ENCODE results near the gene NCOA7.
"Not testable (repeated sequence)": the region's sequence is repeated elsewhere in the genome, so short reads cannot be mapped to it uniquely, and the experiment has no call there.

The NCOA7 gene

DNA sequence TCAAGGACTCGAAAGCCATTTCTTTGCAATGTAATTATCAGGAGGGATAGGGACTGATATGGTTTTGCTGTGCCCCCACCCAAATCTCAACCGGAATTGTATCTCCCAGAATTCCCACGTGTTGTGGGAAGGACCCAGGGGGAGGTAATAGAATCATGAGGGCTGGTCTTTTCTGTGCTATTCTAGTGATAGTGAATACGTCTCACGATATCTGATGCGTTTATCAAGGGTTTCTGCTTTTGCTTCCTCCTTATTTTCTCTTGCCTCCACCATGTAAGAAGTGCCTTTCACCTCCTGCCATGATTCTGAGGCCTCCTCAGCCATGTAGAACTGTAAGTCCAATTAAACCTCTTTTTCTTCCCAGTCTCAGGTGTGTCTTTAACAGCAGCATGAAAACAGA, 160.0 kb downstream of the NCOA7 start:
- DNase-seq (ENCODE audit: low read depth) = not testable (repeated sequence)

DNA sequence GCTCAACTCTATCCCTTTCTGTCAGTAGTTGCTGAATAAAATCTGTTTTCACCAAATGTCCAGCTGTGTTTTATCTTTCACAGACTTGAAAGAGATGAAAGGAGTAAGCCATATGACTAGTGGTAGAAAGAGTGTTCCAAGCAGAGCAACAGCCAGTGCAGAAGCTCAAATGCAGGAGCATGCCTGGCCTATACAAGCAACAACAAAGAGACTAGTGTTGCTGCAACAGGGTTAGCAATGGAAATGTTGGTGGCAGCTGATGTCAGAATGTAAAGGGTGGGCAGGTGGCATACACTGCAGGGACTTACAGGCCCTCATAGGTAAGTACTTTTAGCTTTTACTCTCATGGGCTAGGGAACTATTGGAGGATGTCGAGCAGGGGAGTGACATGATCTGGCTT, 160.6 kb downstream of the NCOA7 start:
- DNase-seq (ENCODE audit: low read depth) = no peak

DNA sequence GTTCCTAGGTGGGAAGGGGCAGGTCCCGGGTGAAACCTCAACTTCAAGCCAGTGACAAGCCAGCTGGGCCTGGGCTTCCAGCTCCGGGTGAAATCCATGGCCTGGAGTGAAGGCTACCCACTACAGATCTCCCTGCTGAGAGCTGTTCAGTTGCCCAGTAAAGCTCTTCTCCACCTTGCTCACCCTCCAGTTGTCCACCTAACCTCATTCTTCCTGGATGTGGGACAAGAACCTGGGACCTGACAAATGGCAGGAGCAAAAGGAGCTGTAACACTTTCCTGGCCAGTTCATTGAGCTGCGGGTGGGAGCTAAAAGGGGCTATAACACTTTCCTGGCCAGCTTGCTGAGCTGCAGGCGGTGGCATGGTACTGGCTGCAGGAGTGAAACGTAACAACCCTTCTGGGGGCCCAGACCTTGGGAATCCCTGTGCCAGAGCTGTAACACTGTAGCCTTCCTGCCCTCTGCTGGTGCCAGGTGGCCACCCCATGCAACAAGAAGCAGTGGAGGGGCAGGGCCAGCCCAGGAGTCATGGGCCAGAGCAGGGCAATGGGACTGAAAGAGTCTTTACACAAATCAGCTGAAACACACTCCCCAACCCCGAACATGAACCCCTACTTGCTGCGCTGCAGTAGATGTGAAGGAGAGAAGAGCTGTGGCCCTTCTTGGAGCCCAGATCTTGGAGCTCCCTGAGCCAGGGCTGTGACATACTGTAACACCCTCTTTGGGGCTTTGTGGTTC, 162.2 kb downstream of the NCOA7 start:
- DNase-seq (ENCODE audit: low read depth) = no peak

DNA sequence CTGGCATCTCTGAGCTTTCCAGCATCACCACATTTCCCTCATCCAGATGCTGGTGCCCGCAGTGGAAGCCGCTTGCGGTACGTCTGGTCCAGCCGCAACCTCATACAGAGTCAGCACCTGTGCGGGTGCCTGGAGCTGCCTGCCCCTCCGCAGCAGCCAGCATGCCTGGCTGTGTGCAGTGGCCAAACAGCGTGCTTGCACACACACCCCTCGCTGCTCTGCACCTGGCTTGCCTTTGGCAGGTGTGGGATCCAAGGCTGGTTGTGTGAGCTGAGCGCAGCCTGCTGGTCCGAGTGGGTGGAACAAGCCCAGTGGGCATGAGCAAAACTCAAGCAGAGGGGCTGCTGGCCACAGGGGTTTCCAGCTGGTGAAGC, 162.7 kb downstream of the NCOA7 start:
- no peak for DNase-seq (ENCODE audit: low read depth)

DNA sequence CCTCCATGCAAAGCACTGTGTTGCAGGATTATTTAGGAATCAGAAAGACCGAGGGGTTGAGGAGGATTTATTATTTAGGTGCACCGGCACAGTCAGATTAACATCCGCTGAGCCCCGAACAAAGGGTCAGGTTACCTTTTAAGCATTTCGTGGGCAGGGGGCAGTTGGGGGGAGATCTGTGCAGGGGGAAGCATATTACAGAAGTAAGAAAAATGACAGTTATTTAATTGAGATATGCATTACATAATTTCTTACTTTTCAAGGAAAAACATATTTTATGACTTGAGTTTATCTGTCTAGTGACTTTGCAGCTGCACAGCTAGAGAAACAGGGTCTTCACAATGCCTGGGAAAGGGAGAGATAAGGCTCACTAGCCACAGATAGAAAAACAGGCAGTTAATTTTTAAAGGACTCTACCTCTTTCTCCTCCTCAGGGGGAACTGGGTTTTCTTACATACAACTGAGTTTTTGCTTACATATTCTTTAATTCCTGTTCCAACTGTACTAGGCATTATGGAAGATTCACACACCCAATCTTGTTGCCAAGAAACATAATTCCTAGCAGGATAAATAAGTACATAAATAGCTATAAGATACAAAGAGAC, 164.1 kb downstream of the NCOA7 start:
- DNase-seq (ENCODE audit: low read depth) = no peak

DNA sequence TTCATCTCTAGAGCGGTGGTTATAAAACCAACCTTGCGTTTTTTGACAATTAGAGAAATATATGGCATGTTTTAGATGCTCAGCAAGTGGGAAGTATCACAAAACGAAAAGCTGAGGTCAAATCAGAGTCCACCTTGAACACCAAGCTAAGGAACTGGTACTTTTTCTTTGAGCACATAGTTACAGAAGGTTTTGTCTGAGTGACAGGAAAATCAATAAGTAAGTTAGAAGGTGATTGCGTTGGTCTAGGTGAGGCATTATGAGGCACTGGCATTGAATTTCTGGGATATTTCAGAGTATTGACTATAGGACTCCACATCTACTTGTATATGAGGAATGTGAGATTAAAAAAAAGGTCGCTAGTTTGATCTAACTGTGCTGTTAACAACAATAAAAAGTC, 165.2 kb downstream of the NCOA7 start:
- no peak for DNase-seq (ENCODE audit: low read depth)

DNA sequence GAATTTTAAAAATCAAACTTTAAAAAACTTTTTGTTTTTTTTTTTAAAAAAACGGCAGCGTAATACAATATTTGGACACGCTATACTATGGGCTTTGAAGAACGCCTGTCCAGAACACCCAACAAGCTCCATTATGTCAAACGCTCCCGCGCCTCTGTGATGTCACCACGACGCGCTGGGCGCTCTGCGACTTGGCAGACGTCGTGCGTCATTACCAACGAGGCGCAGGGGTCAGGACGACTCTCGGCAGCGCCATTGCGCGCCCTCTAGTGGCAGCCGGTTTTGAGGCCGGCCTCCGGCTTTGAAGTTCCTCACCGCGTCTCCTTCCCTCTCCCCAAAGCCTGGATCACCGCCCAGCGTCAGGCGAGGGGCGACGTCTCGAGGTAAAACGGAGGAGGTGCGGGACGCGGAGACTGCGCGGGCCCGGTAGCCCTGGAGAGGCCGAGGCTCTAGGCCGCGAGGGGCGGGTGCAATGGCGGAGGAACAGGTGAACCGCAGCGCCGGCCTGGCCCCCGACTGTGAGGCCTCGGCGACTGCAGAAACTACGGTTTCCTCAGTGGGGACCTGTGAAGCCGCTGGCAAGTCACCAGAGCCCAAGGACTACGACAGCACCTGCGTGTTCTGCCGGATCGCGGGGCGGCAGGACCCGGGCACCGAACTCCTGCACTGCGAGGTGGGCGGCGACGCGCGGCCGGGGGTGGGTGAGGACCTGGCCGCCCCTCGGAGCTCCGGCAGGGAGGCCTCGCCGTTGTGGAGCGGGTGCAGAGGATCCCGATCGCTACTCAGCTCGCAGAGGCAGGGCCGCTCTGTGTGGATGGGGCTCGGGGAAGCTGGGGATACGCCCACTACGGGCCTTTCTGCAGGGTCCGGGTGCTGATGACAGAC, 166.0 kb downstream of the NCOA7 start, which contains the start of gene HINT3:
HINT3 (plus strand) TSS at position 265 of the 885 bp plus-strand sequence; CDS start at position 473, 208 bp downstream.
- DNase-seq (ENCODE audit: low read depth) = peak; percentile 94

DNA sequence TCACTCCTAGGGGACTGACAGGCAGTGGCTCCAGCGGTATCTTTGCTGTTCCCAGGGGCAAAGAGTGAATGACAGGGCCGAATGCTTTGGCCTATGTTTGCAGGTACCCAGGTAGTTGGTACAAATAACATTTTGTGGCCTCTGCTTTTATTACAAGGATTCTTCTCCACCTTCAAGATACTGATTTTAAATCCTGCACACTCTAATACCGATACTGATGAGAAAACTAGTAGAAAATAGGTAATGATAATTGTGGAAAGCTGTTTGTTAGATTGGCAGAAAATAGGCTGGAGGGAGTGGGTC, 166.6 kb downstream of the NCOA7 start:
- no peak for DNase-seq (ENCODE audit: low read depth)

DNA sequence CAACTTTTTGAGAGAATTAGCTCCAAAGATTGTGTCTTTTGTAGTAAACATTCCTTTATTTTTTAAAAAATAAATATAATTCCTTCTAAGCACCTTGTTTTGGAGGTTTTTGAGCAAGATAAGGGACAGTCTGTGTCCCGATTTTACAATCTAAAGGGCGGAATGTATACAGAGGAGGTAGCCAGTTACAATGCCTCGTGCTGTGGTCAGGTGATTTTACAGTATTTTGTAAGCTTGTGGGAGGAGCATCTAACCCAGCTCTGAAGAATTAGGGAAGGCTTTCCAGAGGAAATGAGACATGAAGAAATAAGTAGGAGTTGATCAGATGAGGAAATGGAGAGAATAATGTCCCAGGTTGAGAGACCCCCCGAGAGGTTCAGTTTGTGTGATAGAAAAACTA, 167.1 kb downstream of the NCOA7 start:
- DNase-seq (ENCODE audit: low read depth) = no peak

DNA sequence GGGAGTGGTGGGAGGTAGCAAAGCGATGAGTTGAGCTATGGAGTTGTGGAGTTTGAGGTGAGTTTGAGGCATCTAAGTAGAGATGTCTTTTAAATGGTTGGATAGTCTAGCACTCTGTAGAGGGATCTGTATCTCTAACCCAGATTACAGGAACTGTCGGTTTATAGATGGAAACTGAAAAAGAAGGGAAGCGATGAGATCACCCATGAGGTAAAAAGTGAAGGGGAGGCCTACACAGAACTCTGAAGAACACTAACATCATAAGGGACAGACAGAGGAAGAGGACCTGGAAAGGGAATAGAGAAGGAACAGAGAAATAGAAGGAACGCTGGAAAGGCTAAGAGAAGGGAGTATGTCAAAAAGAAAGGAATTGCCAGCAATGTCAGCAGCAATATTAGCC, 168.3 kb downstream of the NCOA7 start:
- no peak for DNase-seq (ENCODE audit: low read depth)

DNA sequence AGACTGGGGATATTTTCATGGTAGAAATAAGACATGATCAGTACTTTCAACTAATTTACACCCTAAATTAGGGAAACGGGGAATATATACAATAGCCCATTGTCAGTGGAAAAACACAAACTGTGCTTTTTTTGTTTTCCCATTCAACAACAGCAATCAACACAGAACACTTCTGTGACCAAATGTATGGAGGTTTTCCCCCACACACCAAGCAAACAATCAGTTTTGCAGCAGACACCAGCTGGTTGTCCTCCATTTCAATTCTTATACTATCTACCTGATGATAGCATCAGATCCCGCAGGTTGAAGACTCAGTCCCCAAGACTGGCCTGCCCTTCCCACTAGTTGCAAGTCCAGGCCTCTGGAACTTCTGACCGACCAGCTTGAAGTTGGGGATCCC, 170.4 kb downstream of the NCOA7 start:
- DNase-seq (ENCODE audit: low read depth) = no peak

DNA sequence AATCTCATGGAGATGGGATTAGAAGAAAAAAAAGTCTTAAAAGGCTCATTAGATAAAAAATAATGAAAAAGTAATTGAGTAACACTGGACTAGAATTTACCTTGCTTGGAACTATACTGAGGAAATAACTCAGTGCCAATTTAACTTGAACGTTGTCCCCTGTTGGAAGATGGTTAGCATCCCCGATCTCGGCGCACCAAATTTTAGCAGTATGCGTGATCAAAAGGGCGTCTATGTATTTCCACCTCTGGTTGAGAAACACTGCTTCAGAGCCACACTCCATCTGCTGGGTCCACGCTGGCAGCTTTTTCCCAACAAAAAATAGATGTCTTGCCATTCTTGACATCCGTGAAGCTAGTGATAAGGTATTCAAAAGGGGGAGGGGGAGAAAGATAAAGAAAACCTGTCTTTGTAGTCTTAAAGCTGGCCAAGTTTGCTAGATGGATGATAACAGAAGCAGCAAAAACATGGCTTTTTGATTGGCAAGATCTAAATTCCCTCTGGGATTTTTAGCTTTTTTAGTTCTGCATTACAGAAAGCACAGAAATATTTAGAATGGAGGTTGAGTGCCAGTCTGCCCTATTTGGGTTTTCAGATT, 172.2 kb downstream of the NCOA7 start:
- no peak for DNase-seq (ENCODE audit: low read depth)

DNA sequence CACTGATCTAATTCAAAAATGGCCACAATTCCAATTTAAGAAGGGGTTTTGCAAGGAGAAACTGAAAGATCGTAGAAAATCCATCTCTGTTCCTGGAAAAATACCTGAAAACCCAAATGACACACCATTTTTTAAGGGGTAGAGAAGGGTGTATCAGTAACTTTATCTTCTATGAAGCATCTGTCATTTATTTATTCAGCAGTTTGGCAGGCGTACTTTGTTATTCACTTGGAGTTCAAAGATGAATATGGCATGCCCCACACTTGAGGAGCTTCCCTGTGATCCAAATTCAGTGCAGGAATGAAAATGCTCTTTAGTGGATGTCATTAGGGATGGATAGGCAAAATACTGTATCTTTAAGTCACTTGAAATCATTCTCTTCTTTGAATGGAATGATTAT, 173.1 kb downstream of the NCOA7 start:
- no peak for DNase-seq (ENCODE audit: low read depth)

DNA sequence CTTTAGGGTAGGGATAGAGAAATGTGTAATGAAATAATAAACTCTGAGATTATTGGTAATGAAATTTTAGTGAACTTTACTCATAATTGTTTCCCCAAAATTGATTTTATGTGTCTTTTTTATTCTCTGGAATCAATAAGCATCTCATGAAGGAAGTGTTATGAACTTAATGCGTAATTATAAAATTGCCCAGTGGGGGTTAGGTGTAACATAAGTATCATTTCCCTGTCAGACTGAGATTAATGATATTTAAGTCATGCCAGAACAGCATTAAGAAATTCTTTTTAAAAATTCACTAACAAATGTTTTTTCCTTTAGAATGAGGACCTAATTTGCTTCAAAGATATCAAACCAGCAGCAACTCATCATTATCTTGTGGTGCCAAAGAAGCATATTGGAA, 175.8 kb downstream of the NCOA7 start:
- DNase-seq (ENCODE audit: low read depth) = no peak

DNA sequence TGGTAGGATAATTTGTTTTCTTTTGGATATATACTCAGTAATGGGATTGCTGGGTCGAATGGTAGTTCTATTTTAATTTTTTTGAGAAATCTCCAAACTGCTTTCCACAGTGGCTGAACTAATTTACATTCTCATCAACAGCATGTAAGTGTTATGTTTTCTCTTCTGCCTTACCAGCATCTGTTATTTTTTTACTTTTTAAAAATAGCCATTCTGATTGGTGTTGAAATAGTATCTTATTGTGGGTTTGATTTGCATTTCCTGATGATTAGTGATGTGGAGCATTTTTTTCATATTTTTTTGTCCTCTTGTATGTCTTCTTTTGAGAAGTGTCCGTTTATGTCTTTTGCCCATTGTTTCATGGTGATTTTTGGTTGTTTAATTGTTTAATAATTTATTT, 177.7 kb downstream of the NCOA7 start:
- no peak for DNase-seq (ENCODE audit: low read depth)

DNA sequence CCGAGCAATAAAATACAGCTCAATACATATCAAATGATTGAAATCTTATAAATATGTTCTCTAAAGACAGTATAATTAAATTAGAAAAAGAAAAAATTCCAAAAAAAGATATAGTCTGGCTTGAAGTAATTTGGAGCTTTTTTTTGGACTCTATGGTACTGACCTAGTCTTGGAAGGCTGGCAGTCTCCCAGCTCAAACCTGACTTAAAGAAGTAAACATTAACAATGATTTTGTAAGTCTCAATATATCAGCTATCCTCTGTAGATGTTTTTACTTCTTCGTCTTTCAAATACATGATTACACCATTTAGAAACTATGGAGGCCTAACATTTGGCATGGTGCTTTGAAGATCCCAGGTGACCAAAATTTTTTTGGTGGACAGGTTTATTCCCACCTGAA, 180.0 kb downstream of the NCOA7 start:
- DNase-seq (ENCODE audit: low read depth) = no peak

DNA sequence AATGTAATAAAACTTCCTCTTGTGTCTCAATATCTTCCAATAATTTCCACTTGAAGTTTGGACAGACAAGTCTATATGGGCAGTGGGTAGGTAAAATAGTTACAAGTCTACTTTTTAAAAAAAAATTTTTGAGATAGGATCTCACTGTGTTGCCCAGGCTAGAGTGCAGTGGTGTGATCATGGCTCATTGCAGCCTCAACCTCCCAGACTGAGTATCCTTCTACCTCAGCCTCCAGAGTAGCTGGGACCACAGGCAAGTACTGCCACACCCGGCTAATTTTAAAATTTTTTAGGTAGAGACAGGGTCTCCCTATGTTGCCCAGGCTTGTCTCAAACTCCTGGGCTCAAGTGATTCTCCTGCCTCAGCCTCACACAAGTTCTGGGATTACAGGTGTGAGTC, 181.7 kb downstream of the NCOA7 start:
- DNase-seq (ENCODE audit: low read depth) = not testable (repeated sequence)

DNA sequence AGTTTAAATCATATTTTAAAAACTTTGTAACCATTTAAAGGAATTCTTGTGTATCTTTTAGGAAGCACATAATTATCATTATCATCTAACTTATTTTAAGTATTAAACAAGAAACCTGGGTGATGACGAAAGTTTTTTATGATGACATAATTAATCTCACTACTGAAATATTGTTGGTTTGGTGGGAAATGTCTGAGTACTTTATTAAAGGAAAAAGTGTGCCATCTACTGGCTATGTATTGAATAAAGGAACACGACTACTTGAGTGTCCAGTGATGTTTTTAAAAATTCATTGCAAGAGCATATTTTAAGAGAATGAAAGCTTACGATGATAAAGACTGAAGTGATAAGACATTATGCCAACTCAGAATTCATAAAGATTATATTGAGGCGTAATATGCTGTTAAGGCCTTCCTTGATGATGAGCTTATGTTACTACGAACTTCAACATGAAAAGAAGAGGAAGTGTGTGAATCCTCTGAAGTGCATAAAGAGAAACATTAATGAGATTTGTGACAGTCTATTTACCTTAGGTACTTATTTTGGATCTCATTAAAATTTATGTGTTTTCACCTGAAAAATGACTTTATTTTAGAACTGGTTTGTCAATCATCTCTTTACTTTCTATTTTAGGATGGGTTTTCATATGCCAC, 183.6 kb downstream of the NCOA7 start:
- DNase-seq (ENCODE audit: low read depth) = no peak

DNA sequence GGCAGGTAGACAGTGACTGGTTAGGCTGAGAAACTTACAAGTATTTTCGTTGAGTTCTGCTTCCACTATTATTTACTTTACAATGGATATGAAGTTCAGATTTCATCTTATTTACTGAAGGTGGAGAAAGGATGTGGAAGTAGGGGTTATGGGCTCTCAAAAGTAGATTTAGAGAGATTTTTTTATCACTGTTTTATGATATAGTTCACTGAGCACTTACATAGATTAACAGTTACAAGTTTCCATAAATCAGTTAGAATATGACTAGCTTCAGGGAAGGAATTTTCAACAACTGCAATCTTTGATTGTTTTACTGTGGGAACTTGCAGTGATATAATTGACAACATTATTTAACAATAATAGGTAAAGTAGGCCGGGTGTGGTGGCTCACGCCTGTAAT, 188.3 kb downstream of the NCOA7 start:
- DNase-seq (ENCODE audit: low read depth) = no peak
